Activated CD8-positive, alpha-beta T cell treated with anti-CD3 and anti-CD28 coated beads for 36 hours (primary cell): Measurements from ENCODE around the gene UMPS. TPM values are rescaled to one million over a fixed set of nuclear protein-coding genes. Genes with fewer than 3 reads are reported as not detected.

Experiments used
- ATAC-seq: fragments of 200-7000 bp; cut with Tn5 transposase; one replicate; pipeline ENCODE4 v1.10.0; 2021; ENCODE audit warnings: mild to moderate bottlenecking, moderate library complexity
- CTCF ChIA-PET: fragments of 350-600 bp; sonication (Branson Sonifier 250); formaldehyde crosslinking; loops from one replicate; lab custom pipeline; 2021; ENCODE audit warnings: antibody characterized with exemption; lab: Charles Lee
- POLR2A ChIA-PET: fragments of 350-600 bp; sonication (Branson Sonifier 250); formaldehyde crosslinking; loops from one replicate; lab custom pipeline; 2021; ENCODE audit warnings: antibody characterized with exemption; lab: Charles Lee
- DNase-seq: peaks from one replicate; pipeline ENCODE4 v3.0.0-alpha.2; 2020
- H3K27ac Mint-ChIP-seq: one replicate; pipeline ENCODE4 v1.8.0; 2021; ENCODE audit warnings: mild to moderate bottlenecking, mixed read lengths
- H3K27me3 Mint-ChIP-seq: one replicate; pipeline ENCODE4 v1.8.0; 2021; ENCODE audit warnings: mixed read lengths
- H3K36me3 Mint-ChIP-seq: one replicate; pipeline ENCODE4 v1.8.0; 2021; ENCODE audit warnings: low read depth, mixed read lengths
- H3K4me1 Mint-ChIP-seq: one replicate; pipeline ENCODE4 v1.8.0; 2021; ENCODE audit warnings: low read depth, mixed read lengths
- H3K4me3 Mint-ChIP-seq: one replicate; pipeline ENCODE4 v1.8.0; 2021; ENCODE audit warnings: mild to moderate bottlenecking, moderate library complexity, mixed read lengths
- H3K9me3 Mint-ChIP-seq: one replicate; pipeline ENCODE4 v1.8.0; 2021; ENCODE audit warnings: mixed read lengths
- CTCF ChIP-seq: fragments of 200-600 bp; IDR thresholded peaks from one replicate; pipeline ENCODE4 v1.8.0; 2022; ENCODE audit warnings: antibody characterized with exemption, mild to moderate bottlenecking
- intact Hi-C: fragments of 100-400 bp; cut with micrococcal nuclease; formaldehyde crosslinking; loops from one replicate; pipeline ENCODE4 v1.10.0; 2022
- total RNA-seq, 2 experiments: library from RNA; stranded (reverse); gene quantifications; one replicate each; pipeline ENCODE4 v1.2.3, GENCODE V29; 2021

UMPS gene
- total RNA-seq, 2 experiments from 2014 or later = 41.7 to 53.1 TPM

- intact Hi-C loops = no loop called here
- ChIA-PET CTCF (no interaction called here), POLR2A (no interaction called here)
- no peak for DNase-seq
- TF ChIP-seq CTCF = no peak
- Mint-ChIP-seq H3K27me3 (peaks cover 5% of the 10 kb centered on the region), H3K4me1 (peaks cover 3% of the 10 kb centered on the region), H3K27ac (no peak overlapping the region), H3K36me3 (no peaks in the 10 kb centered on the region), H3K4me3 (no peak overlapping the region), H3K9me3 (no peaks in the 10 kb centered on the region)
- ATAC-seq = no peak
Observed at GRCh38 chr3:124775877-124776276, 45.6 kb downstream of the UMPS start.

GRCh38 chr3:124776856-124777255, 46.6 kb downstream of the UMPS start:
- no peak for ATAC-seq
- no peaks in the 10 kb centered on the region for H3K9me3 Mint-ChIP-seq
- DNase-seq = no peak
- H3K4me3 Mint-ChIP-seq = no peak overlapping the region
- peaks cover 3% of the 10 kb centered on the region for H3K4me1 Mint-ChIP-seq
- CTCF ChIA-PET = interaction anchor here (1.2 kb wide), 1 partner anchor 16 kb away, joined by 4 read pairs; no protein-coding TSS in a partner anchor
- no peak overlapping the region for H3K27ac Mint-ChIP-seq
- POLR2A ChIA-PET = no interaction called here
- peaks cover 6% of the 10 kb centered on the region for H3K27me3 Mint-ChIP-seq
- H3K36me3 Mint-ChIP-seq = no peaks in the 10 kb centered on the region
- TF ChIP-seq CTCF = no peak
- intact Hi-C loops = no loop called here

- TF ChIP-seq CTCF = no peak
- ATAC-seq (no peak), DNase-seq (no peak)
- Mint-ChIP-seq H3K27ac (no peak overlapping the region), H3K27me3 (peaks cover 2% of the 10 kb centered on the region), H3K9me3 (no peaks in the 10 kb centered on the region), H3K36me3 (no peaks in the 10 kb centered on the region), H3K4me1 (peaks cover 3% of the 10 kb centered on the region), H3K4me3 (no peak overlapping the region)
- intact Hi-C loops = no loop called here
- CTCF ChIA-PET = interaction anchor here (1.2 to 1.4 kb wide), 2 partner anchors 17 to 123 kb away, joined by 4 to 6 read pairs; no protein-coding TSS in a partner anchor
- POLR2A ChIA-PET = no interaction called here
Observed at GRCh38 chr3:124777762-124778470, 47.7 kb downstream of the UMPS start.

- Mint-ChIP-seq H3K36me3 (no peaks in the 10 kb centered on the region), H3K4me1 (peaks cover 3% of the 10 kb centered on the region), H3K4me3 (no peak overlapping the region), H3K27ac (no peak overlapping the region), H3K27me3 (peaks cover 2% of the 10 kb centered on the region), H3K9me3 (no peaks in the 10 kb centered on the region)
- CTCF ChIA-PET = interaction anchor here (2.5 to 3.6 kb wide), 2 partner anchors 18 to 122 kb away, joined by 8 to 9 read pairs; no protein-coding TSS in a partner anchor
- intact Hi-C loops = no loop called here
- no peak for ATAC-seq
- no peak for TF ChIP-seq CTCF
- POLR2A ChIA-PET = no interaction called here
- DNase-seq = no peak
Observed at GRCh38 chr3:124779116-124779515, 48.9 kb downstream of the UMPS start.

GRCh38 chr3:124779751-124780191, 49.5 kb downstream of the UMPS start:
- Mint-ChIP-seq H3K27ac (no peak overlapping the region), H3K4me3 (no peak overlapping the region), H3K9me3 (no peaks in the 10 kb centered on the region), H3K27me3 (peaks cover 2% of the 10 kb centered on the region), H3K4me1 (peaks cover 5% of the 10 kb centered on the region), H3K36me3 (no peaks in the 10 kb centered on the region)
- DNase-seq (no peak), ATAC-seq (no peak)
- intact Hi-C loops = no loop called here
- no peak for TF ChIP-seq CTCF
- ChIA-PET CTCF (interaction anchor here (1.0 to 3.6 kb wide), 3 partner anchors 11 to 121 kb away, joined by 4 to 9 read pairs (median 8); no protein-coding TSS in a partner anchor), POLR2A (interaction anchor here (0.8 to 1.1 kb wide), 3 partner anchors 9 to 17 kb away, joined by 3 read pairs; no protein-coding TSS in a partner anchor)
